T-helper 22 cell (primary cell): ENCODE data around the gene COX8C.
"Not testable (repeated sequence)": the region's sequence is repeated elsewhere in the genome, so short reads cannot be mapped to it uniquely, and the experiment has no call there.

ENCODE experiments used
- DNase-seq: peaks from one replicate; pipeline ENCODE4 v3.0.0-alpha.2; 2020; ENCODE audit warnings: low read depth

Gene COX8C

GRCh38 chr14:93375673-93376156 lies 28.7 kb downstream of the COX8C start:
- DNase-seq: no peak

GRCh38 chr14:93379831-93380230 lies 32.8 kb downstream of the COX8C start:
- DNase-seq: no peak

GRCh38 chr14:93381644-93382043 lies 34.7 kb downstream of the COX8C start:
- DNase-seq: no peak

GRCh38 chr14:93384256-93384655 lies 37.3 kb downstream of the COX8C start:
- not testable (repeated sequence) for DNase-seq

GRCh38 chr14:93395231-93395630 lies 48.2 kb downstream of the COX8C start:
- DNase-seq: no peak

GRCh38 chr14:93396456-93396855 lies 49.5 kb downstream of the COX8C start:
- DNase-seq: no peak
